CD4-positive, alpha-beta T cell treated with Interleukin-6 for 4 hours (primary cell): ENCODE data around the gene TST.

Experiments
- DNase-seq: peaks from one replicate; pipeline ENCODE4 v3.0.0-alpha.2; 2020; ENCODE audit warnings: mixed read lengths

Gene TST

DNA sequence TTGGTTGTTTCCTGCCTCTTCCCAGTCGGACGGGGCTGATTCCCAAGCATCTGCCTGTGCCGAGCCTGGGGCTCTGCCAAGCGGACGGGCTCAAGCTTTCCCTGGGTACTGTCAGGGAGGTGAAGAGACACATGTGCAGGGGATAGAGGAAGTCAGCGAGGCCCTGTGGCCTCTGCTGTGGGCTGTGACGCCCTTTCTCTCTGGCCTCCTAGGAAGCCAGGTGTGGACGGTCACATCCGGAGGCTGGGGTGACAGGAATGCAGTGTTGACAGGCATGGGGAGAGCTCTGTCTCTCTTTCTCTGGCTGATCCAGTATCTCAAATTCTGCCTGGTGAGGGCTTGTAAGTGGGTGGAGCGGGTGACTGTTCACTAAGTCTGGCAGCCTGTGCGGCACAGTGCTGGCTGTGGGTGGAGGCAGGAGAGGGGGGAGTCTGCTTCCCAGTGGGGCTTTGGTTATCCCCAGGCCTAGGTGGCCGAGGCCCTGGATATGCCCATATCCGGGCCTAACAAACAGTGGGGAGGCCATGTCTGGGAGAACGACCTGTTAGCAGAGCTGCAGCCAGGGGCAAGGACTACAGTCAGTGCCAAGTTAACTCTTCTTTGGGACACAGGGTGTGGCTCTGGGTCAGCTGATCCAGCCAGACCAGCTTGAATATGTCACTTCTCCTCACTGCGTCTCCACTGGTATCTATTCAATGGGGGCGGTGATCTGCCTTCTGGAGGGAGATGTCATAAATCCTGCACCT, 34.2 kb upstream of the TST start:
- no peak for DNase-seq

DNA sequence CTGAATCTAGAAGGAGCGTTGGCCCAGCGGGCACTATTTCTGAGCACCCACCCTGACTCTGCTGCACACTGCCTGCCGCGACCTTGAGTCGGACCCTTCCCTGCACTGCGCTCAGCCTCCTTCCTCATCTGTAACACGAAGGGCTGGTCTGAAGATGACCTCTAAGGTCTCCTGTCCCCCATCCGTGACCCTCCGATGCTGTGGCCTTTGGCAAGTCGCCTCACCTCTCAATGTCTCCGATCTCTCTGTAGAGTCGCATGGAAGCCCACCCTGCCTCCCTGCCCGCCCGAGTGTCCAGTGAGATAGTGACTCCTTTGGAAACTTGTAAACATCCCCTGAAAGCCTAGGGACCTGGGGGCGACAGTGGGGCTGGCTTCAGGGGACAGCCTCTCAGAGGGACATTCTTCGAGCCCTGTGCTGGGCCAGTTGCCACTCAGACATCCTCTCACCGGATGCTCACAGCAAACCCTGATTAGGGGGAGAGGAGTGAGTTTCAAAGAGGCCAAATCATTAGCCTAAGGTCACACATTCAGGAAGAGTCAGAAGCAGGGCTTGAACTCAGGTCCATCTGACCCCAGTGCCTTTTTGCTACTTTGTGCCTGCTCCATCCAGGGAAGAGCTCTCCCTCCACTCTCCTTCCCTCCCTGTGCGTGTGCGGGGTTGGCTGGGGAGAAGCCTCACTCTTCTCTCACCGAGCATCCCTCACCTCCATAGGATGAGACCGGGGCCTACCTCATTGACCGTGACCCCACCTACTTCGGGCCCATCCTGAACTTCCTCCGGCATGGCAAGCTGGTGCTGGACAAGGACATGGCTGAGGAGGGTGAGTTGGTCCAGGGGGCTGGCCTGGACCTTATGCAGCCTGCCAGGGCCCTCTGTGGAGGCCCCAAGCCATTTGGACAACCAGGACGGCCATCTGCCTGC, 33.4 kb upstream of the TST start:
- no peak for DNase-seq

- DNase-seq, result peak; percentile 85
Measured at GRCh38 chr22:37051391-37052385, 32.4 kb upstream of the TST start, which contains the start of gene KCTD17. TSS of gene KCTD17 (plus strand) at chr22:37051742. CDS start at chr22:37051761, 19 bp downstream.

DNA sequence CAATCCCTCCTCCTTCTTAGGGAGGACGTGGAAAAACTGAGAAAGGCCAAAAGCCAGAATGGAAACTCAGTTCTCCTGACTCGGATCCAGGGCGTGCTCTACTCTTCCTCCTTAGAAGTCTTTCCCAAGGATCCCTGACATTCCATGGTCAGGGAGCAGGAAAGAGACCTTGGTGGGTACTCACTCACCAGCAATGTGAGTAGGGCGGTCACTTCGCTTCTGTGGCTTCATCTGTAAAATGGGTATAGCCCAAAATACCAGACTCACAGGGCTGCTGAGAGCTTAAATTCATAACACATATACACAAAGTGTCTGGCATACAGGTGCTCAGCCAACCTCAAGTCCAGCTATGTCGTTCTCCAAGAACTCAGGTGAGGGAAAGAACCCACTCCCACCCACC, 31.7 kb upstream of the TST start:
- DNase-seq, result no peak

- DNase-seq, result no peak
Measured at GRCh38 chr22:37049224-37049623, 30.0 kb upstream of the TST start.

DNA sequence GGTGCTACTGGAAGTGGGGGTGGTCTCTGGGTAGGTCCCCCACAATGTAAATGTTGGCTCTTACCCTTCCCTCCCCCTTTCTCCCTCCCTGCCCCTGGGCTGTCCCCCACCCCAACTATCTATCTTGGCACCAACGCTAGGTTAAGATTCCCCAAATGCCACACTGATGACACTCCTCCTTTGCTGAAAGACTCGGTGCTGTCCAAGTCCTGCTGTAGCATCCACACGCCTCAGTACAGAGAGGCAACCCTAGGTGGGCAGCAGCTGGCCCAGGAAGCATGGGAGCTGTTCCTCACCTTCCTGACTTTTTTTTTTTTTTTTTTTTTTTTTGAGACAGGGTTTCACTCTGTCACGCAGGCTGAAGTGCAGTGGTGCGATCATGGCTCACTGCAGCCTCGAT, 28.9 kb upstream of the TST start:
- DNase-seq, result no peak

DNA sequence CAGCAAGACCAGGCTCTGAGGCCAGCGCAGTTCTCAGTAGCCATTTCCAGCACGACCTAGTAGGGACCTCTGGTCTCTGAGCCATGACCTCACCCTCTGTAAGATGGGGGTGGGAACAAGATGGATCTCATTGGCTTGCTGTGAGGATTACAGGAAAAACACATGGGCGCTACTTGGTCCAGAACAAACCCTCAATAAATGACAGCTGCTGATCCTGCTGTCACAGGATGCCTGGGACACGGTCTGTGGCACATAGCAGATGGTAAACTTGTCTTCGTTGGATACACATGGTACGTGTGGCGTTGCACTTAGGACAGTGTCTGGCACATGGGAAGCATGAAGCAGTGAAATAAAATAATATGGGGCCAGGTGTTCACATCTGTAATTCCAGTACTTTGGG, 27.8 kb upstream of the TST start:
- no peak for DNase-seq

GRCh38 chr22:37046589-37046988, 27.3 kb upstream of the TST start:
- no peak for DNase-seq

GRCh38 chr22:37045958-37046357, 26.7 kb upstream of the TST start:
- no peak for DNase-seq

GRCh38 chr22:37044634-37045625, 25.7 kb upstream of the TST start:
- no peak for DNase-seq

- DNase-seq, result peak; percentile 53
Measured at GRCh38 chr22:37043828-37044538, 24.7 kb upstream of the TST start.

GRCh38 chr22:37043209-37043827, 24.1 kb upstream of the TST start:
- no peak for DNase-seq

- DNase-seq, result no peak
Measured at GRCh38 chr22:37039466-37039865, 20.2 kb upstream of the TST start.

DNA sequence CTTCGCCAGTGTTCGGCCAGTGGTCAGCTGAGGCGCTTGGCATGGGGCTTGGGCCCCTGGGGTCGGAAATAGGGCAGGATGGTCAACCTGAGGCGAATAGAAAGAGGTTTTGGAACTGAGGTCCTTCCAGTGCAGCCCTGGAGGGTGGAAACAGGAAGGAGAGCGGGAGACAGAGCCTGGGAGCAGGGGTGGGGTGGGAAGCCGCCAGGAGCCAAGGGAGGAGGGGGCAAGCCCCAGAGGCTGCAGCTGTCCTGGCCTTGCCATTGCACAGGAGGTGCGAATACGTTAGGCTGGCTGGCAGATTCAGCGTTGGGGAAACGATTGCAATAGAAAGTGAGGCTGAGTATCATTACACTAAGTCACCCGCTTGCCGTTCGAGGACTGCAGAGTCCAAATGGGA, 18.4 kb upstream of the TST start:
- DNase-seq, result no peak

DNA sequence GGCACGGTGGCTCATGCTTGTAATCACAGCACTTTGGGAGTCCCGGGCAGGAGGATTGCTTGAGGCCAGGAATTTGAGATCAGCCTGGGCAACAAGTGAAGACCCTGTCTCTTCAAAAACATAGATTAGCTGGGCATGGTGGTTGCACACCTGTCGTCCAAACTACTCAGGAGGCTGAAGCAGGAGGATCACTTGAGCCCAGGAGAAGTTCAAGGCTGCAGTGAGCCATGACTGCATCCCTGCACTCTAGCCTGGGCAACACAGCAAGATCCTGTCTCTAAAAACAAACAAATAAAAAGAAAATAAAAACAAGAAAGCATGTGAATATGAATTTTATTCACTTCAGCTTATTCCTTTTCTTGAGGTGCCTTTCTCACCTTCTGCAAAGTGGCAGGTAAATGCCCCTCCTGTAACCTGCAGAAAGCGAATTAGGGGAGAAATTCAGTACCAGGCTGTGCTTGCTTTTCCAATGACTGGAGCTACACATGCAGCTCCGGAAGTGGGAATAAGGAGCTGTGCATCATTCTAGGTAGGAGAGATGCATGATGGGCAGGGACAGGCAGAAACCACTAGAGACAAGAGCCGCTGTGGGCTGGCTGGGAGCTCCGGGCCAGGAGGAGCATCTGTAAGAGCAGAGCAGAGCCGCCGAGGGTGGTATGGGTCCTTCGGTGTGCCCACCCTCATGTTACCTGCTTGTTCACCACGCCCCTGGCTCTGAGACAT, 17.6 kb upstream of the TST start:
- no peak for DNase-seq

DNA sequence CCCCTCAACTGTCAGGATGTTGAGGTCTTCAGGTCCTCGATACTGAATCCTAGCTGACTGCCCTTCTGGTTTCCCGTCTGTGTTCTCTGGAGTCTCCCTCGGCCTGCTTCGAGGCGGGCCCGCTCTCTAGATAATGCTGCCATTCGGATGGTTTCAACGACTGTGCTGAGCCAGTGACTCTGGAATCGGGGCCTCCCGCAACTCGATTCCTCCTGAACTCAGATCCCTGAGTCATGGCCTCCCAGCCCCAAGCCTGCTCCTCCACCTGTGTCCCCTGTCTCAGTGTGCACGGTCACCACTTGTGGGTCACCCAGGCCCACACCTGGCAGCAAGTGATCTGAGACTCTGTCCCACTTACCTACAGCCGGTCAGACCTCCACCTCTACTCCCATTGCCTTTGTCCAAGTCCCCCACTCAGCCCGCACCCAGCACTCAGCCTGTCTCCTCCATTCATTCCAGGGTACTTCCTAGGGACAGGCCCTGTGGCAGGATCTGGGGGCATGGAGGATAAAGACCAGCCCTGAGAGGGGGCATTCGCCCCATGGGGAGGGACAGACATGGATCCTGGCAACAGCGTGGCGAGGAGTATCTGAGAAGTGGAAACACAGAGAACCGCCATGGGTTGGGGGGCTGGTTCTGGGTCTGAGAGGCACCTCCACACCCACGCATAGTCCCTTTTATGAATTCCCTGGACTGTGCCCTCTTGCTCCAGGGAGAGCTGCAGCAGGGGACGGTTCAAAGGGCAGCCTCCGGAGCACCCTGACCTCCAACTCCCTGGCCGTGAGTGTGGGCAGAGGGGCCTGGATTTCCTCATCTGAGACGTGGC, 14.6 kb upstream of the TST start:
- DNase-seq, result no peak

- no peak for DNase-seq
Measured at GRCh38 chr22:37032535-37033460, 13.6 kb upstream of the TST start.

- DNase-seq, result no peak
Measured at GRCh38 chr22:37032134-37032534, 12.9 kb upstream of the TST start.
